B cell (primary cell): ENCODE data around the gene SLC35E1.

ENCODE experiments used
- CTCF ChIP-seq: fragments of 200-600 bp; IDR thresholded peaks from one replicate; pipeline ENCODE4 v1.8.0; 2022; ENCODE audit warnings: antibody characterized with exemption, mild to moderate bottlenecking
- EZH2 ChIP-seq: IDR thresholded peaks from 2 replicates; pipeline ENCODE4 v1.6.1; 2012; ENCODE audit warnings: borderline replicate concordance, low read depth, mild to moderate bottlenecking, moderate library complexity, low read length; ENCODE audit not compliant: insufficient read depth, poor library complexity, severe bottlenecking

- TF ChIP-seq CTCF (no peak), EZH2 (no peak)
These were observed 23.3 kb downstream of the SLC35E1 start for GRCh38 chr19:16548956-16549355.
